ENCODE results near the gene CACNA1A.
"Not testable (repeated sequence)": the region's sequence is repeated elsewhere in the genome, so short reads cannot be mapped to it uniquely, and the experiment has no call there.

Gene CACNA1A

DNA sequence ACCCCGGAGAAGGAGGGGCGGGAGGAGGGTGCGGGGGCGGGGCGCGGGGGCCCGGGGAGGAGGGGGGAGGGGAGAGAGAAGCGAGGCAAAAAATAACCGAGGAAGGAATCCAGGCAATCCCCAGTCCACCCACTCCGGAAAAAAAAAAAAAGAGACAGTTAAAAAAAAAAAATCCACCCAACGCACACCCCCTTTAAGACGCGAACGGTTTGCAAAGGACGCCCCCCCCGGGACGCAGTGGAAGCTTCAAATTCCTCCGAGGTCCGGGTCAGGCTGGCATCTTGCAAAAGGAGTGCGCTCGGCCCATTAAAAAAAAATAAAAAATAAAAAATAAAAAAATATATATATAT, at the start of gene CACNA1A:
CACNA1A (minus strand) TSS at position 9 of the 350 bp plus-strand sequence. CDS start 255 bp downstream, outside the sequence.
- no peak for DNase-seq

DNA sequence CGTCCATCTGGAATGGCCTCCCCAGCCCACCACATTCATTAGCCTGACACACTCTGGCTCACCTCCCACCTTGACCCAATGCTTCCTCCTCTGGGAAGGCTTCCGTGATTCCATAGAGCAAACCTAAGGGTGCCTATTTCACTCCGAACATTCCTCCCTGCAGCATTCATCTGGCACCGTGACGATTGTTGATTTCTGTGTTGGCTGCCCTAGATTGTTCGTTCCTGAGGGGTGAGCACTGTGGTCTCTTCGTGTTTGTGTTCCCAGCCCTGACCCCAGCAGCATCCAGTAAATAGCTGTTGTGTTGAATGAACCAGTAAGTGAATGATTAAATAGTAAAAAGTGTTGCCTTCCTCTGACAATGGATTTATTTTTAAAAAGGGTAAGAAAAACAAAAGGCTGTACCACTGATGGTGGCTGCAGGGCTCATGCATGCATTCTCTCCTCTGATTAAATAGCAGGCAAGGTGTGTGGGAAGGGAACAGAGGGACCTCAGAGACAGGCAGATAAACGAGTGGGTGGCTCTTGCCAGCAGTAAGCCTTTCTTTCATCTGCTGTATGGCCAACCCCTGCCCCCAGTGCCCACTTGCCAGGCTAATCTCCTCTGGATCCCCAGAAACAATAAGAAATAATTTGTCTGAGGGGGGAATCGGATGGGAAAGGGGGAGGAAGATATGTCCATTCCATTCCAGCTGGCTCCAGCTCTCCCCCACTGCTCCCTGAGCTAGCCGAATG, 48.4 kb upstream of the CACNA1A start:
- DNase-seq = no peak

DNA sequence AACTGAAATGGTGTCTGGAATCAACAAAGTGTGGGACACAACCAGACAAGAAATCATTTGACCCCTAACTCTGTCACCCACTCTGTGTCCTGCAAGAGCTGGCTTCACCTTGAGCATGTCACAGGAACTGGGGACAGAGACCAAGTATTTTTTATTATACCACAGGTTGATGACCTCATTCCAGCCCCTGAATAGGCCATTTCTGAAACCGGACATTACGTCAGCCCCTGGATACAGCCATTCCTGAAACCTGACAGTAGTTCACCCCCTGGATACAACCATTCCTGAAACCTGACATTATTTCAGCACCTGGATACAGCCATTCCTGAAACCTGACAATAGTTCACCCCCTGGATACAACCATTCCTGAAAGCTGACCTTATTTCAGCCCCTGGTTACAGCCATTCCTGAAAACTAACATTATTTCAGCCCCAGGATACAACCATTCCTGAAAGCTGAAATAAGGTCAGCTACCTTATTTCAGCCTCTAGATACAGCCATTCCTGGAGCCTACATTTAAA, 47.7 kb upstream of the CACNA1A start:
- DNase-seq = no peak

DNA sequence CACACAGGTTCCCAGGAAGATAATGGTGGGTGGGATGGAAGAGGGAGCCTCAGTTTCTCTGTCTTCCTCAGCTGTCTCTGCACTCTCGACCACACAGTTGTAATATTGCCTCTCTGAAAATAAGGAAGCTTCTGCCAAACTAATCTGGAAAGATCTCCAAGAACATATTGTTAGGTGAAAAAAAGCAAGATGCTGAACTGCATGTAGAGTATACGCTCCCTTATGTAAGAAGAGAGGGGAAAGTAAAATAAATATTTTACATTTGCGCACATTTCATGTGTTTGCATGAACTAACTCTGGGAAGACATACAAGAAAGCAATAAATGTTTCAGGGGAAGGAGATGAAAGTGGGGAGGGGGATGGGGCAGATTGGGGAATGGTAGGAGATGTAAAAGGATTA, 41.9 kb upstream of the CACNA1A start:
- no peak for DNase-seq

- DNase-seq = no peak
Observed at GRCh38 chr19:13547102-13547501, 40.8 kb upstream of the CACNA1A start.

GRCh38 chr19:13544423-13544822, 38.1 kb upstream of the CACNA1A start:
- no peak for DNase-seq

- no peak for DNase-seq
Observed at GRCh38 chr19:13541554-13541953, 35.3 kb upstream of the CACNA1A start.

DNA sequence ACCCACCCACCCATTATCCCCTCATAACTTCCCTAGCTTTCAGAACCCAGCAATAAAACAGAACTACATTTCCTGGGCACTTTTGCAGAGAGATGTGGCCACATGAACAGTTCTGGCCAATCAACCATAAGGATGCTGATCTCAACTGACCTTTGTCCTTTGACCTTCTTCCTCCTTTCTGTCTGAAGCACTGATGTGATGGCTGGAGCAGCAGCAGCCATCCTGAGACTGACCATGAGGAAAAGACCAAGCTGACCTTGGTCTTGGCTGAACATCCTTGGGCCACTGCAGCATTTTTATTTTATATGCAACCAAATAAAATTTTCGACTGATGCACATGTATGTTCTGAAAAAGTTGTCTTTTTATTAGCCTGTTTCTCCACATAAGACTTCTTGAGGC, 33.1 kb upstream of the CACNA1A start:
- DNase-seq = no peak

GRCh38 chr19:13538601-13539253, 32.4 kb upstream of the CACNA1A start:
- DNase-seq = no peak

DNA sequence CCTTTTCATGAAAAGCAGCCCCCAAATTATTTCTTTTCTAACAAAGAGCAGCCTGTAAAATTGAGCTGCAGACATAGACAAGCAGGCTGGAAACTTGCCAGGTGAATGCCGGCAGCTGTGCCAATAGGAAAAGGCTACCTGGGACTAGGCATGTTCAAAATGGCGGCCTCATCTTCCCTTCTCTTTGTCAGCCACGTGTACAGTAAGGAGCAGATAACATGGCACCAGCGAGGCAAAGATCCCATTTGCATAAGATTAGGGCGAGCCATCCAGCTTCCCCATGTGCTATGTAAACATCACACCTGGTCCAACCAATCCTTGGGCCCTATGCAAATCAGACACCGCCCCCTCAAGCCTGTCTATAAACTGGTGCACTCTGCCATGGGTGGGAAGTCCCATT, 31.2 kb upstream of the CACNA1A start:
- DNase-seq = no peak

DNA sequence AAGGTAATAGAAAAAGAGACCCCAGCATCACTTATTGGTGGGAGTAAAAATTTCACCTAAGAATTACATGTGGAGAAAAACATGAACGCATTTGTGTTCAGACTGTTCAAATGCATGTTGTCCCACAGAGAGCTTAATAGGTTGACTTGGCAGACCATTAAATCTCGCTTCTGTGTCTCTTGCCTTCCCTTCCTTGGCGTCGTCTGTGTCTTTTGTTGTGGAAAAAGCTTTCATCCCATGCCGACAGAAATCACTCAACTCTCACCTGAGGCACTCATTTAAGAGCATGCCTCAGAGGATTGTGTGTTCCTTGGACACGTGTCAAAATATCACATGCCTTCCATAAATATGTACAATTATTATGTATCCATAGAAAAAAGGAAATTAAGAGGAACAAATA, 24.4 kb upstream of the CACNA1A start:
- no peak for DNase-seq

- DNase-seq = not testable (repeated sequence)
Observed at GRCh38 chr19:13529721-13530120, 23.4 kb upstream of the CACNA1A start.

DNA sequence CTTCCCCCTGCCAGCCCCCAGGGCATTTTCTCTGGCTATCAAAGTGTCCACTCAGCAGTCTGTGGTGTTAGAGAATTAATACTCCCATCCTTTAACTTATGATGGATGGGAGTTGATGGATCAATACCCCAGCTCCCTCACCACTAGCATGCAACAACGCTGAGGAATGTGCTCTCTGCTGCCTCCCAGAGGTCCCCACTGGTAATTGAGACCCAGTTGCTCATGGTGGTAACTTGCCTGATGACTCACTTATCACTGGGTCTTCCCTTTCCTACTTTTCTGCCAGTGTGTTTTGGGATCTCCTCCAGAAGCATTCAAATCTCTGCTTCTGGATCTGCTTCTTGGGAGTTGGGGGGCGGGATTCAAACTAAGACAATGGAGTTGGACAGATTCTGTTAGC, 20.3 kb upstream of the CACNA1A start:
- DNase-seq = no peak

DNA sequence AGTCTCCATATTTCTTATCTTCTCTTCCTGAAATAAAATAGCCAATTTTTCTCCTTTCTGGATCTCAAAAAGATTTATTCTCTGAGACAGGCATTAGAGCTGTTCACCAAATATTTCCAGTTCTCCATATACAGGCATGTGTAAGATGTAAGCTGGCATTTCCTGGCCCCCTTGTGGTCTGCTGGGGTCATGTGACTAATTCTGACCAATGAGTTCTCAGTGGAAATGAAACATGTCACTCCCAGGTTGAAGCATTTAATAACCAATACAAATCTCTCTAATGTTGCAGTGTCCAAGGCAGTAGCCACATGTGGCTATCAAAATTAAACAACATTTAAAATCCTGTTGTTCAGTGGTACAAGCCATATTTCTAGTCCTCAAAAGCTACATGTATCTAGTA, 14.8 kb upstream of the CACNA1A start:
- no peak for DNase-seq

GRCh38 chr19:13511947-13512346, 5.7 kb upstream of the CACNA1A start:
- DNase-seq = no peak

- DNase-seq = no peak
Observed at GRCh38 chr19:13507053-13507611, 853 bp upstream of the CACNA1A start.

- no peak for DNase-seq
Observed at GRCh38 chr19:13505761-13506470, 363 bp downstream of the CACNA1A start.

- no peak for DNase-seq
Observed at GRCh38 chr19:13505164-13505695, 1.0 kb downstream of the CACNA1A start.

- no peak for DNase-seq
Observed at GRCh38 chr19:13503570-13504235, 2.6 kb downstream of the CACNA1A start.

GRCh38 chr19:13502231-13502630, 4.0 kb downstream of the CACNA1A start:
- no peak for DNase-seq

DNA sequence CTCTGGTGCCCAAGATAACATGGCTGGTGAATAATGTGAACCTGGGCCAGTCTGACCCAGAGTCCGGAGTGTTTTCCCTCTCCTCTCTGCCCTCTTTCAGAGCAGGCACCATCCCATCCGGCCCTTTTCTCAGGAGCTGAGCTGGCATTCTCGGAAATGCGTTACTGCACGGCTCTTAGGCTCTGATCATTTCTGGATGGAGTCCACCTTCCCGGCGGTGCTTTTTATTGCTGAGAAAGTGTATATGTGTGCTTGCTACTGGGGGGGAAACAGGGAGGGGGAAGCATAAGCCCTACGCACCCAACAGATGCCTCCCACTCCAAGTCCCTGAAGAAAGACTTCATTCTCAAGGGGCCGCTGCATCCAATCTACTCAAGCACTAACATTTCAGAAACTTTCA, 6.6 kb downstream of the CACNA1A start:
- DNase-seq = no peak

DNA sequence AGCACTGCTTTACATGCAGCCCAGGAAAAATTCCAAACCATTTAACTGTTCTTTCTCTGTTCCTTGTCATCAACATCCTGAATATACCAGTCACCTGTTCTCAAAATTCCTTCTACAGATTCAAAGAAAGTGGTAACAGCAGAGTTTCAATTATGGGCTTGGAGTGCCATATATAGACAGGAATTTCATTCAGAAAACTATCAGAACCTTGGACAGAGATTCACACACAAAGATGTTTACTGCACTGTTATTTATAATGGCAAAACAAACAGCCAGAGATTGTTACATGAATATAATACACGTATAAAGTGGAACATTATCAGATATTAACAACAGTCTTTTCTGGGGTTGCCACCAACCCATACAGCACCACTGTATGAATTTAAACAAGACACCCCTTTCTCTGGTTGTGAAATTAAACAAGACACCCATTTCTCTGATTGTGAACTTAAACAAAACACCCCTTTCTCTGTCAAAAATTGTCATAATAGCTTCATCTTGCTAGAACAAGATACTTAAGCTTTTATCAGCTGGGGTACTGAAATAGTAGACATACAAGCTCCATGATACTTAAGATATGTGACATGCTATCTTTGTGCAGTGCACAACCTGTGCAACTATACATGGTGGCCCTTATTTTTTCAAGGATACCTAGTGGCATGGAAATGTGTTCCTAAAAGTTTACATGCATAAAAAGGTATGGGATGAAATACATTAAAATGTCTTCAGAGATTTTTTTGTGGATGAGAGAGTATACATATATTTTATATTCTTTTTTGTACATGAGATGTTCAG, 12.6 kb downstream of the CACNA1A start:
- DNase-seq = no peak

All from CD4-positive, alpha-beta T cell treated with Interleukin-10 for 1 hour (primary cell).